CD4-positive, alpha-beta T cell (primary cell): Measurements from ENCODE around the gene CHIA. TPM values are rescaled to one million over a fixed set of nuclear protein-coding genes. Genes with fewer than 3 reads are reported as not detected.

Source experiments
- ATAC-seq: fragments of 200-7000 bp; cut with Tn5 transposase; one replicate; pipeline ENCODE4 v1.10.0; 2022; ENCODE audit warnings: mild to moderate bottlenecking; ENCODE audit not compliant: poor library complexity
- CTCF ChIA-PET: fragments of 350-600 bp; sonication (Branson Sonifier 250); formaldehyde crosslinking; loops from one replicate; lab custom pipeline; 2021; ENCODE audit warnings: antibody characterized with exemption, inconsistent platforms; lab: Charles Lee
- POLR2A ChIA-PET: fragments of 350-600 bp; sonication (Branson Sonifier 250); formaldehyde crosslinking; loops from one replicate; lab custom pipeline; 2021; ENCODE audit warnings: antibody characterized with exemption, inconsistent platforms; lab: Charles Lee
- DNase-seq, 14 experiments: peaks; one replicate each; pipeline ENCODE4 v3.0.0-alpha.2; 2013 to 2020; ENCODE audit warnings: mixed read lengths in 2 of 14
- H3K27ac ChIP-seq, 2 donors: one replicate each; pipeline versions ENCODE4 v1.5.1 to v1.7.0; 2013; ENCODE audit warnings: low read length in 2 of 2, low read depth in 1 of 2, mild to moderate bottlenecking in 1 of 2
- H3K27me3 ChIP-seq, 2 experiments: 1 replicate in 1 of 2; 2 replicates in 1 of 2; pipeline versions ENCODE4 v1.6.1 to v1.7.0; 2013; ENCODE audit warnings: low read length in 2 of 2, control low read depth in 1 of 2, mild to moderate bottlenecking in 1 of 2, moderate library complexity in 1 of 2; ENCODE audit not compliant: insufficient read depth in 2 of 2, control insufficient read depth in 1 of 2
- H3K36me3 ChIP-seq: one replicate; pipeline ENCODE4 v1.6.1; 2013; ENCODE audit warnings: low read length, control low read depth; ENCODE audit not compliant: insufficient read depth
- H3K4me1 ChIP-seq: one replicate; pipeline ENCODE4 v1.6.1; 2013; ENCODE audit warnings: low read length, control low read depth; ENCODE audit not compliant: insufficient read depth
- H3K4me3 ChIP-seq: one replicate; pipeline ENCODE4 v1.5.1; 2013; ENCODE audit warnings: mild to moderate bottlenecking, low read length, moderate library complexity
- H3K9me3 ChIP-seq, 2 experiments: 1 replicate in 1 of 2; 2 replicates in 1 of 2; pipeline versions ENCODE4 v1.6.1 to v1.7.0; 2013; ENCODE audit warnings: low read length in 2 of 2, mild to moderate bottlenecking in 2 of 2, control low read depth in 1 of 2, moderate library complexity in 1 of 2; ENCODE audit not compliant: control insufficient read depth in 1 of 2, insufficient read depth in 1 of 2
- H3K27ac Mint-ChIP-seq: one replicate; pipeline ENCODE4 v1.8.0; 2020; ENCODE audit warnings: mixed read lengths
- H3K27me3 Mint-ChIP-seq: one replicate; pipeline ENCODE4 v1.8.0; 2021; ENCODE audit warnings: mixed read lengths
- H3K36me3 Mint-ChIP-seq: one replicate; pipeline ENCODE4 v1.8.0; 2021; ENCODE audit warnings: low read depth, mixed read lengths
- H3K4me1 Mint-ChIP-seq: one replicate; pipeline ENCODE4 v1.8.0; 2021; ENCODE audit warnings: low read depth, mixed read lengths
- H3K4me3 Mint-ChIP-seq: one replicate; pipeline ENCODE4 v1.8.0; 2020; ENCODE audit warnings: mild to moderate bottlenecking, mixed read lengths
- H3K9me3 Mint-ChIP-seq: one replicate; pipeline ENCODE4 v1.8.0; 2020; ENCODE audit warnings: mixed read lengths
- CTCF ChIP-seq: fragments of 200-600 bp; IDR thresholded peaks from one replicate; pipeline ENCODE4 v1.8.0; 2022; ENCODE audit warnings: antibody characterized with exemption, mild to moderate bottlenecking
- intact Hi-C, 2 experiments: fragments of 100-400 bp; cut with DNase I in 1 of 2; cut with micrococcal nuclease in 1 of 2; formaldehyde crosslinking; loops; one replicate each; pipeline versions ENCODE4 v1.15.1 to v1.9.0; 2023 to 2025; cut with DNase I, micrococcal nuclease
- total RNA-seq, 174 experiments: library from RNA in 2 of 174; stranded (reverse) in 2 of 174; gene quantifications; one replicate each; pipeline ENCODE4 v1.2.3 and lab custom pipeline; 2021 to 2026

Gene CHIA
- total RNA-seq, 2 experiments from 2014 or later: not detected

- DNase-seq: no peak
These were observed 19.2 kb upstream of the CHIA start for GRCh38 chr1:111271464-111271801.

GRCh38 chr1:111272081-111272480, 18.6 kb upstream of the CHIA start:
- Mint-ChIP-seq H3K4me3 (no peak overlapping the region), H3K27ac (no peak overlapping the region), H3K36me3 (no peaks in the 10 kb centered on the region), H3K27me3 (peaks cover 28% of the 10 kb centered on the region), H3K4me1 (peaks cover 16% of the 10 kb centered on the region), H3K9me3 (no peaks in the 10 kb centered on the region)
- Histone ChIP-seq H3K27me3 (peaks cover 20 to 23% of the 10 kb centered on the region in 2 experiments), H3K4me1 (peaks cover 17% of the 10 kb centered on the region), H3K36me3 (no peaks in the 10 kb centered on the region), H3K4me3 (no peak overlapping the region), H3K9me3 (peaks cover 0 to 12% of the 10 kb centered on the region in 2 experiments), H3K27ac (no peak overlapping the region)
- ATAC-seq (no peak), DNase-seq (no peak)
- intact Hi-C loops: loop anchor here in 1 of 2 experiments (5.0 kb wide), 1 partner anchor 40 kb away; no protein-coding TSS in a partner anchor
- CTCF ChIA-PET: interaction anchor here (1.4 kb wide), 1 partner anchor 46 kb away, joined by 3 read pairs; no protein-coding TSS in a partner anchor
- POLR2A ChIA-PET: interaction anchor here (1.0 kb wide), 1 partner anchor 56 kb away, joined by 3 read pairs; no protein-coding TSS in a partner anchor
- TF ChIP-seq CTCF: no peak

More at GRCh38 chr1:111271464-111271801, 19.2 kb upstream of the CHIA start:
- Mint-ChIP-seq H3K27ac (no peak overlapping the region), H3K4me1 (peaks cover 16% of the 10 kb centered on the region), H3K9me3 (no peaks in the 10 kb centered on the region), H3K4me3 (peak overlapping the region; percentile 52), H3K27me3 (peaks cover 28% of the 10 kb centered on the region), H3K36me3 (no peaks in the 10 kb centered on the region)
- Histone ChIP-seq H3K4me3 (peak overlapping the region; percentile 42), H3K36me3 (no peaks in the 10 kb centered on the region), H3K27ac (no peak overlapping the region), H3K9me3 (peaks cover 0 to 12% of the 10 kb centered on the region in 2 experiments), H3K4me1 (peaks cover 17% of the 10 kb centered on the region), H3K27me3 (peaks cover 20 to 23% of the 10 kb centered on the region in 2 experiments)
- ChIA-PET CTCF (interaction anchor here (1.4 kb wide), 1 partner anchor 45 kb away, joined by 3 read pairs; no protein-coding TSS in a partner anchor), POLR2A (interaction anchor here (0.6 to 1.0 kb wide), 3 partner anchors 46 to 471 kb away, joined by 3 read pairs; no protein-coding TSS in a partner anchor)
- ATAC-seq: no peak
- no peak for TF ChIP-seq CTCF
- intact Hi-C loops: loop anchor here in 1 of 2 experiments (5.0 kb wide), 1 partner anchor 39 kb away; no protein-coding TSS in a partner anchor

- Histone ChIP-seq H3K4me3 (no peak overlapping the region), H3K36me3 (no peaks in the 10 kb centered on the region), H3K4me1 (peaks cover 17% of the 10 kb centered on the region), H3K9me3 (peaks cover 0 to 12% of the 10 kb centered on the region in 2 experiments), H3K27me3 (peaks cover 20 to 23% of the 10 kb centered on the region in 2 experiments), H3K27ac (no peak overlapping the region)
- intact Hi-C loops: loop anchor here in 1 of 2 experiments (5.0 kb wide), 1 partner anchor 42 kb away; no protein-coding TSS in a partner anchor
- peak overlapping the region; percentile 9 for H3K4me3 Mint-ChIP-seq
- no peaks in the 10 kb centered on the region for H3K9me3 Mint-ChIP-seq
- ChIA-PET POLR2A (no interaction called here), CTCF (interaction anchor here (1.0 to 1.5 kb wide), 3 partner anchors 16 to 46 kb away, joined by 3 to 4 read pairs (median 4); no protein-coding TSS in a partner anchor)
- H3K27ac Mint-ChIP-seq: no peak overlapping the region
- no peak for ATAC-seq
- DNase-seq: peak in 2 of 14 experiments; percentile 6 to 58
- TF ChIP-seq CTCF: no peak
- no peaks in the 10 kb centered on the region for H3K36me3 Mint-ChIP-seq
- peaks cover 28% of the 10 kb centered on the region for H3K27me3 Mint-ChIP-seq
- H3K4me1 Mint-ChIP-seq: peaks cover 16% of the 10 kb centered on the region
These were observed 16.0 kb upstream of the CHIA start for GRCh38 chr1:111274653-111275052.
